SJSA1 (cell line): ENCODE measurements around the gene GUCA1C. TPM values are rescaled to one million over a fixed set of nuclear protein-coding genes. Genes with fewer than 3 reads are reported as not detected.

ENCODE experiments used
- DNase-seq, 2 experiments: peaks; one replicate each; pipeline ENCODE4 v3.0.0-alpha.2; 2015 to 2020; ENCODE audit warnings: low spot score in 2 of 2, low read depth in 1 of 2
- H3K27ac ChIP-seq: fragments of 250-450 bp; sonication (Bioruptor Pico); 2 replicates; pipeline ENCODE4 v1.5.1; 2020; ENCODE audit warnings: mild to moderate bottlenecking, moderate library complexity
- H3K27me3 ChIP-seq: fragments of 250-450 bp; sonication (Bioruptor Pico); replicated peaks from 2 replicates; pipeline ENCODE4 v1.5.1; 2020; ENCODE audit warnings: mild to moderate bottlenecking, moderate library complexity
- H3K36me3 ChIP-seq: fragments of 250-450 bp; sonication (Bioruptor Pico); 2 replicates; pipeline ENCODE4 v1.5.1; 2020; ENCODE audit warnings: mild to moderate bottlenecking
- H3K4me1 ChIP-seq: fragments of 250-450 bp; sonication (Bioruptor Pico); replicated peaks from 2 replicates; pipeline ENCODE4 v1.6.1; 2021; ENCODE audit warnings: mild to moderate bottlenecking
- H3K4me3 ChIP-seq: fragments of 250-450 bp; sonication (Bioruptor Pico); 2 replicates; pipeline ENCODE4 v1.5.1; 2020; ENCODE audit warnings: mild to moderate bottlenecking
- H3K9me3 ChIP-seq: fragments of 250-450 bp; sonication (Bioruptor Pico); replicated peaks from 2 replicates; pipeline ENCODE4 v1.5.1; 2020; ENCODE audit warnings: mild to moderate bottlenecking
- total RNA-seq: library from RNA; depleted of rRNA; stranded (reverse); fragments of >200 nt; shearing (Covaris generic); gene quantifications from 2 replicates; pipeline ENCODE4 v1.2.3, GENCODE V29; 2014

The GUCA1C gene
- total RNA-seq, 1 experiment from 2014 or later = not detected

GRCh38 chr3:108940568-108941263 lies 13.0 kb downstream of the GUCA1C start:
- no peak overlapping the region for H3K27ac ChIP-seq
- no peaks in the 10 kb centered on the region for H3K27me3 ChIP-seq
- DNase-seq = no peak
- H3K4me1 ChIP-seq = no peaks in the 10 kb centered on the region
- no peaks in the 10 kb centered on the region for H3K36me3 ChIP-seq
- H3K4me3 ChIP-seq = no peak overlapping the region
- H3K9me3 ChIP-seq = no peaks in the 10 kb centered on the region

DNA sequence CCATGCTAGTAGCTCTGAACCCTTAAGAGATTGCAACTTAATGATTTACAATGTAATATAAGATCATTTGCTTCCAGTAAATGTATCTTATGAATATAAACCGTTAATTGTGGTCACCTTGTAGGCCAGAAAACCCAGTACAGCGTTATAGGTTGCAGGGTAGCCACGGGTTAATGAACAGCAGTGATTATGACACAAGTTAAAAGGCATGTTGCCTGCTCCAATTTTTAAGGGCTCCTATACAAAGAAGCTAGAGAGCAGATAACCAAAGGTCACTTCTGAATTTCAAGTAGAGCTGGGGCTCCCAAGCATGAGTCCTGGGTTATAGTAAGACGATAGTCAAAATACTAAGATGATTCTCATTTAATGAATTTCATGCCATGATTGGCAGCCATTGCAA lies 13.5 kb downstream of the GUCA1C start:
- Histone ChIP-seq H3K27me3 (no peaks in the 10 kb centered on the region), H3K36me3 (no peaks in the 10 kb centered on the region), H3K9me3 (no peaks in the 10 kb centered on the region), H3K4me3 (no peak overlapping the region), H3K27ac (no peak overlapping the region), H3K4me1 (no peaks in the 10 kb centered on the region)
- DNase-seq = no peak

GRCh38 chr3:108936924-108937689 lies 16.6 kb downstream of the GUCA1C start:
- no peaks in the 10 kb centered on the region for H3K4me1 ChIP-seq
- no peak overlapping the region for H3K4me3 ChIP-seq
- H3K9me3 ChIP-seq = no peaks in the 10 kb centered on the region
- no peaks in the 10 kb centered on the region for H3K27me3 ChIP-seq
- H3K27ac ChIP-seq = no peak overlapping the region
- DNase-seq = no peak
- H3K36me3 ChIP-seq = no peaks in the 10 kb centered on the region

- H3K36me3 ChIP-seq = no peaks in the 10 kb centered on the region
- no peak for DNase-seq
- no peak overlapping the region for H3K27ac ChIP-seq
- H3K4me3 ChIP-seq = no peak overlapping the region
- H3K4me1 ChIP-seq = no peaks in the 10 kb centered on the region
- no peaks in the 10 kb centered on the region; the same call in 1 of the 2 replicates for H3K27me3 ChIP-seq
- H3K9me3 ChIP-seq = no peaks in the 10 kb centered on the region
Observed at GRCh38 chr3:108931035-108931434, 22.6 kb downstream of the GUCA1C start.

DNA sequence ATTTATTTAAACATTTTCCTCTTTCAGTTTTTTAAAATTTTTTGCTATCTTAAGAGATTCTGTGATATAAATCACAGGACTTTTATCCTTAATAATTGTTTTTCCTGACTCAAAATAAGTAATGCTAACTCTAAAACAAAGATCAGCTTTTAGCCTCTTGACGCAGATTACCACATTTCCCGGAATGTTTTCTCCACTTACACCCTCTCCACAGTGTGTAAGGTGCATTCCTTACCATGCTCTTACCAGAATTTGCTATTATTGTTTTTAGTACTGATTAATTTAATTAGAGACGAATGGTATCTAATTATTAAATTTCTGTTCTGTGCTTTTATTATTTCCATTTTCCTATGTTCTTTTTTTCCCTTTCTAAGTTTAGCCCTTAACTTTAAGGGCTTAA lies 34.8 kb downstream of the GUCA1C start:
- H3K4me3 ChIP-seq = no peak overlapping the region
- H3K27ac ChIP-seq = no peak overlapping the region
- no peaks in the 10 kb centered on the region for H3K36me3 ChIP-seq
- DNase-seq = no peak
- H3K9me3 ChIP-seq = no peaks in the 10 kb centered on the region
- H3K4me1 ChIP-seq = no peaks in the 10 kb centered on the region
- no peaks in the 10 kb centered on the region; the same call in 1 of the 2 replicates for H3K27me3 ChIP-seq

DNA sequence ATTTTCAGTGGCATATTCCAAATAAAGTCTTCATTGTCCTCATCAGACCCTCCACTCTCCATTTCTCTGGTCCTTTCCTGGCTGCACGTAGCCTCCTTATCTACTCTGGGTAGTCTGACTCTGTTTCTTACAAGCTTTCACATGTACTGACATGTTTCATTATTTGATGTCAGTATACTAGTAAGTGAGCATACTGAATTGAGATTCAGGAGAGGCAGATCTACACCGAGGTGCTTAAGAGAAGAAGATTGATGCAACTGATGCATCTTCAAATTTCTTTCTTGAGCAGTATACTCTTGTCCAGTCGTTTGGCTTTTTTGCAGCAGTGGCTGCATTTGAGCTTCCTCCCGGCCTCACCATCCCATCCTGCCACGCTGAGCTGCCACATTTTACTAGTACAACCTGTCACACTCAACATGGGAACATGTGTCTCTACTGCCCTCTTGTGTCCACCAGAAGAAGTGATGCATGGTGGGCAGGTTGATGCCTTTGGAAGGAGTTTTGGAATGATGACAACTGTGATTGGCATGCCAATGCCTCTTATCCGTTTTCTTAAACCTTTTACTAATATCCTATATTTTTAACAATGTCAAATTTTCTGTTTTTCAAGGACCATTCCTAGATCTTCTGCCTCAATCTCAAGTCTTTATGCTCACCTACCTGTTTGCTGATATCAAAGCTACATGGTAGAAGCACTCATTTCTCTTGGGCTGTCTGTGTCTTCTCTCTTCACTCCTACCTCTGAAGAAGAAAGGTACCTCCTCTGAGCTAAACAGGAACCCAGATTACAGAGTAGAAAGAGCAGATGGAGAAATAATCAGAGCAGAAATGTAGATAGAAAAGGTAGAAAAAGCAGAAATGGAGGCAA lies 38.7 kb downstream of the GUCA1C start:
- no peaks in the 10 kb centered on the region for H3K4me1 ChIP-seq
- no peaks in the 10 kb centered on the region for H3K9me3 ChIP-seq
- no peak overlapping the region for H3K4me3 ChIP-seq
- H3K27ac ChIP-seq = no peak overlapping the region
- DNase-seq = peak in 1 of 2 experiments; percentile 25
- no peaks in the 10 kb centered on the region for H3K36me3 ChIP-seq
- H3K27me3 ChIP-seq = no peaks in the 10 kb centered on the region; the same call in 1 of the 2 replicates

- H3K27me3 ChIP-seq = no peaks in the 10 kb centered on the region; the same call in 1 of the 2 replicates
- H3K9me3 ChIP-seq = no peaks in the 10 kb centered on the region
- DNase-seq = no peak
- no peaks in the 10 kb centered on the region for H3K4me1 ChIP-seq
- no peak overlapping the region for H3K4me3 ChIP-seq
- no peaks in the 10 kb centered on the region for H3K36me3 ChIP-seq
- no peak overlapping the region for H3K27ac ChIP-seq
Observed at GRCh38 chr3:108909799-108910198, 43.9 kb downstream of the GUCA1C start.

GRCh38 chr3:108907194-108907593 lies 46.5 kb downstream of the GUCA1C start:
- Histone ChIP-seq H3K9me3 (no peaks in the 10 kb centered on the region), H3K4me3 (no peak overlapping the region), H3K4me1 (no peaks in the 10 kb centered on the region), H3K27ac (no peak overlapping the region), H3K27me3 (no peaks in the 10 kb centered on the region), H3K36me3 (no peaks in the 10 kb centered on the region)
- no peak for DNase-seq

- H3K27ac ChIP-seq = no peak overlapping the region
- H3K4me1 ChIP-seq = no peaks in the 10 kb centered on the region
- H3K27me3 ChIP-seq = no peaks in the 10 kb centered on the region
- no peaks in the 10 kb centered on the region for H3K9me3 ChIP-seq
- no peak for DNase-seq
- no peaks in the 10 kb centered on the region for H3K36me3 ChIP-seq
- H3K4me3 ChIP-seq = no peak overlapping the region
Observed at GRCh38 chr3:108899530-108899929, 54.1 kb downstream of the GUCA1C start.

DNA sequence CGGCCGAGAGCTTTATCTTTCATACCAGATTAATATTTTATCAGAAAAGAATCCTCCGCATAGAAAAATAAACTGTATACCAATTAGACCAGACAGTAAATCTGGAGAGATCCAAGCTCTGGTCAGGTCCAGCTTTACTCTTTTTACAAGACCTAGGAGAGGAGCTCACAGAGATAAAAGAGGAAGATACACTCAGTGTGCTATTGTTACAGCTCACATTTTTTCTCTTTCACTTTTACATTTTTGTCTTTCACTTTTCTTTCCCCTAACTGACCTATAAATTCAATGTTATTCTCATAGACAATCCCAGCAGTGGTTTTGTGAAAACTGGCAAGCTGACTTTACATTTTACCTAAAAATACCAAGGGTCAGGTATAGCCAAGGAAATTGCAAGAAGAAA lies 55.8 kb downstream of the GUCA1C start:
- H3K4me1 ChIP-seq = no peaks in the 10 kb centered on the region
- H3K27ac ChIP-seq = no peak overlapping the region
- no peaks in the 10 kb centered on the region for H3K9me3 ChIP-seq
- no peaks in the 10 kb centered on the region for H3K36me3 ChIP-seq
- no peaks in the 10 kb centered on the region for H3K27me3 ChIP-seq
- no peak for DNase-seq
- no peak overlapping the region for H3K4me3 ChIP-seq

- no peaks in the 10 kb centered on the region for H3K36me3 ChIP-seq
- no peak overlapping the region for H3K4me3 ChIP-seq
- H3K27ac ChIP-seq = no peak overlapping the region
- no peak for DNase-seq
- no peaks in the 10 kb centered on the region for H3K9me3 ChIP-seq
- H3K27me3 ChIP-seq = no peaks in the 10 kb centered on the region
- no peaks in the 10 kb centered on the region for H3K4me1 ChIP-seq
Observed at GRCh38 chr3:108894981-108895380, 58.7 kb downstream of the GUCA1C start.

- H3K4me1 ChIP-seq = no peaks in the 10 kb centered on the region
- H3K4me3 ChIP-seq = no peak overlapping the region
- H3K27me3 ChIP-seq = no peaks in the 10 kb centered on the region
- H3K36me3 ChIP-seq = no peaks in the 10 kb centered on the region
- DNase-seq = no peak
- H3K27ac ChIP-seq = no peak overlapping the region
- H3K9me3 ChIP-seq = no peaks in the 10 kb centered on the region
Observed at GRCh38 chr3:108891833-108892232, 61.8 kb downstream of the GUCA1C start.

DNA sequence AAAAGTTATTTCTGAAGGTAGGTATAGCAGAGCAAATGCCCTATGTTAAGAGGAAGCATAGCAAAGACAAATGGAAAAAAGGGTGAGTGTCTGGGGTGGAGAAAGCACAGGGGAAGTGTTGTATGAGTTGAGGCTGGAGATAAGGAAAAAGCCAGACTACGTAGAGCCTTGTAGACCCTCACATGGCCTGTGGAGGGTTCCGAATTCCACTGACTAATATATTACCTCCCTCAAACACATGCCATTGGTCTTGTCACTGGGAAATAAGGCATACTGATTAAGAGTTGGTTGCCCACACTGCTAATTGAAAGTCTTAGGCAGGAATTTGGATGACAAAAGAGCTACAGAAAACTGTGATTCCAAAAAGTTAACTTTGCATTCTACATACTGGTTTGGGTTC lies 65.9 kb downstream of the GUCA1C start:
- Histone ChIP-seq H3K9me3 (no peaks in the 10 kb centered on the region), H3K4me1 (no peaks in the 10 kb centered on the region), H3K36me3 (no peaks in the 10 kb centered on the region), H3K27ac (no peak overlapping the region), H3K4me3 (no peak overlapping the region), H3K27me3 (no peaks in the 10 kb centered on the region)
- no peak for DNase-seq

DNA sequence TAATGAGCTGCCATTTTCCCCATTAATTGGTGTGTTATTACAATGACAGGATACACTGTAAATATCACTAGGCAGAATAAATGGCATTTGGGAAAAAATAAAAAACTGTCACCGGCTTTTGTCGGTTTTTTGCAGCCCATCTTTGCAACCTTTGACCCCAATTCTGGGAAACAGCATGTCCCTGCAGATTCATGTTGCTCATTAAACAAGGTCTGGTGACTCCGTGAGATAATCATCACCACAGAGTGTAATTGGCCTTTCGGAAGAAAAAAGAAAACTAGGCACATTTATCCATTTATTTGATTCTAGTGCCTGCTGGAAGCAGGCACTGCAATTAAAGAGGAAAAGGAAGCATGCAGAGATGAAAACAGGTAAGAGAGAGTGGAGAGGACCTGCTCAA lies 66.6 kb downstream of the GUCA1C start:
- H3K27ac ChIP-seq = no peak overlapping the region
- H3K4me1 ChIP-seq = no peaks in the 10 kb centered on the region

More for the DNA sequence above, 66.6 kb downstream of the GUCA1C start:
- H3K27me3 ChIP-seq = no peaks in the 10 kb centered on the region
- H3K9me3 ChIP-seq = no peaks in the 10 kb centered on the region
- H3K4me3 ChIP-seq = no peak overlapping the region
- no peaks in the 10 kb centered on the region for H3K36me3 ChIP-seq
- no peak for DNase-seq
